GM18502 (cell line): ENCODE results near the gene SYNJ2.

ENCODE experiments used
- ATAC-seq: cut with Tn5 transposase; IDR thresholded peaks from one replicate; pipeline ENCODE4 v1.9.1; 2021; ENCODE audit warnings: mild to moderate bottlenecking; ENCODE audit not compliant: unreplicated experiment, poor library complexity

SYNJ2 gene

GRCh38 chr6:157980288-157981131 is 1.2 kb upstream of the SYNJ2 start:
- peak; percentile 14 for ATAC-seq

DNA sequence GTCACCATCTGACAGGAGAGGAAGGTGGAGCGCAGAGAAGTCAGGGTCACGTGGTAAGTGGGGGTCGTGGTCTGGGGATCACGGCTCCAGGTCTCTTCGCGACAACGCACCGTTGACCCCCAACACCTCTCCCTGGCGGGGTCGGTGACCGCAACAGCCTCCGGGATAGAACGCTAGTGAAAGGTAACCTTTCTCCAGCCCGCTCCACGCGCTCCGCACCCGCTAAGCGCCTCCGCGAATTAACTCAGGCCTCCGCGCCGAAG is 600 bp upstream of the SYNJ2 start:
- peak; percentile 41 for ATAC-seq

- peak; percentile 40 for ATAC-seq
Observed at GRCh38 chr6:157982102-157982562, 469 bp downstream of the SYNJ2 start.

DNA sequence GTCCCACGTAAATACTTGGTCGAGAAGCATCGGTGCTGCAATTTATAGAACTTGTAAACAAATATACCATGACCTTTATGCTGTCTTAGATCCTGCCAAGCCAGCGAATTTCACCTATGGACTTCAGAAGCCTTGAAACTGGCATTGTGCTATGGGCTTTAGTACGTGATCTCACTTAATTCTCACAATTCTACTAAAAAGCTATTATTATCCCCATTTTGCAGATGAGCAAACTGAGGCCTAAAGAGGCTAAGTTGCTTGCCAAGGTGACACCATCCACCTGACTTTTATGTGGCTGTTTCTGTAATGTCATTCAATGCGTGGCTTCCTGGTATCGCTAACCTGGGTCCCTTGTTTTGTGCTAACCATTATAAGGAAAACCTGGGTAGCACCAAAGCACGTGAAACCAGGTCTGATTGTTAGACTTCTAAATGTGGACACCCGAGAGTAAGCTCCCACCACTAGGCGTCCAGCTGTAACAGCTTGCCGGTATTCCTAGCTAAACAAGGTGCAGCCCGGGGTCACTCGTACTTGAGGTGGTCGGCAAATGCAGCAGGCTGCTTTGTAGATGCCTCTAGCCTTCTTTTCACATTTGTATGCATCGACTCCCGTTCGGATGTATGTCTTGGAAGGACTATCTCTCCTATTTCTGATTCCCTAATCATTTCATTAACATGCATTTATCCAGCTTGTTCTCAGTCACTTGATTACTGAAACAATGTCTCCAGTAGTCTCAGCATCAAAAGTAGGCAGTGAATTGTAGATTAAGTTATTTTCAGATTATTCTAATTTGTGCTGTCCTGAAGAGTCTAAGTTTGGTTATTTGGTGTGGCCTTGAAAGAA is 1.1 kb downstream of the SYNJ2 start:
- ATAC-seq = no peak

- ATAC-seq = no peak
Observed at GRCh38 chr6:157983406-157984119, 1.9 kb downstream of the SYNJ2 start.

DNA sequence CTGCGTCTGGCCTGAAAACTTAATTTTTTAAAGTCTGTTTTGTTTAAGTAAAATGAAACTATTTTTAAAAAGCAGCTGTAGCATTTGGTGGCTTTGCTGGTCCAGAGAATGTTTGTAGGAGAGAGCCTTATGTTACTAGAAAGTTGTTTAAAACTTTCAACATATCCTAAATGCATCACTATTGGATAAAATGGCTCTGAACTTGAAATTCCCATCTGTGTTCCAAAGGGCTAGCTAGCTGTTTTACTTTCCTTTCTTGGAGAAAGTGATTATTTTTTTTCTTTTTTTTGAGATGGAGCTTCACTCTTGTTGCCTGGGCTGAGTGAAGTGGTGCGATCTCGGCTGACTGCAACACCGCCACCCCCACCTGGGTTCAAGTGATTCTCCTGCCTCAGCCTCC is 2.5 kb downstream of the SYNJ2 start:
- no peak for ATAC-seq

GRCh38 chr6:157984686-157985225 is 3.1 kb downstream of the SYNJ2 start:
- no peak for ATAC-seq

DNA sequence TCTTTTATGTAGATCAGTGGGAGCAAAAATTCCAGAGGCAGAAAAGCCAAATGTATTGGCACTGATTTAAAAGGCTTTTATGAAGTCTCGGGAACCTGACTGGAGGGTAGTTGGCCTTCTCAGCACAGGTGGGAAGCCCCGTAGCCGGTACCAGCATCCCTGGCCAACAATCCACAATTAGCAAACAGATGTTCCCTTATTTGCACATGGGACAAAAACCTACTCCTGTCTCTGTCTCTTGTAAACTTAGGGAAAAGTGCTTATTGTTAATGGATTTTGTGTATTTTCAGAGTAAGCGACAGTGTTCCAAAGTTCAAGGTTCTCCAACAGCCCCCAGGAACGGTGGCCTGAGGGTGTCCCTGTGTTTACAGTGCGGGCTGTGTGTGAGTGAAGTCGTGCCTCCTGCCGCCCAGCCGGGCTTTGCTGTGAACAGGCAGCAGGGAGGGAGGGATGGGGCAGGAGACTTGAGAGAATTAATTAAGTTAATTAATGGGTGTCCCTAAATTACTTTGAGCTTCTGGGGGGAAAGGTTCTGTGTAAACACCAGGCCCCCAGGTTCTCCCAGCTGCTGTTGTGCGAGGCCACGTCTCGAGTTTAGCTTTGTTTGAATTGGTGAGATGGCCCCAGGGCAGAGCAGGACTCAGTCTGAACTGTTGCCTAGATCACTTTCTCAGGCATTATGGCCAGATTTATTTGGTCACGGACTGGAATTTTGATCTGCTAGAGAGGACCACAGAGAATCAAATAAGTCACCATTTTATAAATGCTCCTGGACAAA is 3.9 kb downstream of the SYNJ2 start:
- ATAC-seq = no peak

DNA sequence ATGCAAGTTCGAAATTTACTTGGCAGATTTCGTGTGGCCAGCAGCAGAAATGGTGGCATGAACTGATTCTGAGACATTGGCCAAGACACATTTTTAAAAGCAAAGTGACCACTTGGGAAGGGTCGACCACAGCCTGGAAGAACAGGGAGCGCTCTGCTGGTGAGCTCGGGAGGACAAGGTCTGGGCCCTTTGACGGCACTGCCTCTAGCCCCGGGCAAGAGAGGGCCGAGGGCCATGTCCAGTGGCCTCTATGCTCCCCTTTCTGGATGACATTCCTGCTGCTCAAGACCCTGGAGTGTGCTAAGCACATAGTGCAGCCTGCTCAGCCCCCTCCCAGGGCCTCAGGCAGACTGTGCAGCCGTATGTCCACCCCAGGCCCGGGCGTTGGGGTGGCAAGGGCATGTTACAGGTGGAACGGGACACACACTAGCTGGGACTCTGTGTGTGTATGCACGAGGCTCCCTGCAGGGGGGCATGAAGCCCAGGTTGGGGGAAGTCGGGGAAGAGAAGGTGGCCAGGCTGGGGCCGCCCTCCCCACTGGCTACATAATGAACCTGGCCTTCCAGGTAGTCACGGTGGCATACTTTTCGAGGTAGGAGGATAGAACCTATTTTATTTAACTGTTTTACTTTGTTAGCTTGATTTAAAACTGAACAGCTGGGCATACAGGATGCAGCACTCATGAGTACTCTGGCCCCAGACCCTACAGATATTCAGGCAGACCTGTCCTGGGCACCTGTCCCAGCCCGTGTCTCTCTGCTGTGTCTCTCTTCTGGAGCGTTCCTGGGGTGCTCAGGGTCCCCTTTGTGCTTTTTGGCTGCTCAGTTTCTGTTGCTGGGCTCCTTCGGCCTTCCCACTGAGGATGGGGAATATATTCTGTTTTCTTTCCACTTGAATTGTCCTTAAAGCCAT is 6.4 kb downstream of the SYNJ2 start:
- ATAC-seq = no peak

DNA sequence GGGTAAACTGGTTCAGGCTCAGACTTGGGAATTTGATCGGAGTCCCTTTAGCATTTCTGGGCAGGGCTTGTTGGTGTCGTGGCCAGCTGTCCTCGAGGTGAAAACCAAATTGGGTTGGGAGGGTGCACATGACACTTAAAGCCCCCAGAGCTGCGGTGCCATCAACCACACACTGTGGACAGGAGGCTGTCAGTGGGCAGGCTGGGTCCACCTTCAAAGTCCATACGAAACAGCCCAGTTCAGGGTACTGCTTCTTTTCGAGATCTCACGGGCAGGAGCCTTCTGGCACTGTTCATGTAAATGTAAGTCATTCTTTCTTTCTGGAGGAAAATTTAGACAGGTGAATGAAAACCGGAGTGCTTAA is 7.0 kb downstream of the SYNJ2 start:
- ATAC-seq = no peak

GRCh38 chr6:157989541-157990289 is 8.1 kb downstream of the SYNJ2 start:
- no peak for ATAC-seq

- peak; percentile 66 for ATAC-seq
Observed at GRCh38 chr6:157990321-157991066, 8.8 kb downstream of the SYNJ2 start.

- no peak for ATAC-seq
Observed at GRCh38 chr6:157991067-157991432, 9.4 kb downstream of the SYNJ2 start.

DNA sequence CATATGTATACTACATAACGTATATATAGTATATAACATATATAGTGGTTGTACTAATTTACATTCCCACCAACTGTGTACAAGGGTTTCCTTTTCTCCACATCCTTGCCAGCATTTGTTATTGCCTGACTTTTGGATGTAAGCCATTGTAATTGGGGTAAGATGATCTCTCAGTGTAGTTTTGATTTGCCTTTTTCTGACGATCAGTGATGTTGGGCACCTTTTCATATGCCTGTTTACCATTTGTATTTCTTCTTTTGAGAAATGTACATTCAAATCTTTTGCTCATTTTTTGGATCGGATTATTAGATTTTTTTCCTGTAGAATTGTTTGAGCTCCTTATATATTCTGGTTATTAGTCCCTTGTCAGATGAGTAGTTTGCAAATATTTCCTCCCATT is 11.4 kb downstream of the SYNJ2 start:
- ATAC-seq = no peak

DNA sequence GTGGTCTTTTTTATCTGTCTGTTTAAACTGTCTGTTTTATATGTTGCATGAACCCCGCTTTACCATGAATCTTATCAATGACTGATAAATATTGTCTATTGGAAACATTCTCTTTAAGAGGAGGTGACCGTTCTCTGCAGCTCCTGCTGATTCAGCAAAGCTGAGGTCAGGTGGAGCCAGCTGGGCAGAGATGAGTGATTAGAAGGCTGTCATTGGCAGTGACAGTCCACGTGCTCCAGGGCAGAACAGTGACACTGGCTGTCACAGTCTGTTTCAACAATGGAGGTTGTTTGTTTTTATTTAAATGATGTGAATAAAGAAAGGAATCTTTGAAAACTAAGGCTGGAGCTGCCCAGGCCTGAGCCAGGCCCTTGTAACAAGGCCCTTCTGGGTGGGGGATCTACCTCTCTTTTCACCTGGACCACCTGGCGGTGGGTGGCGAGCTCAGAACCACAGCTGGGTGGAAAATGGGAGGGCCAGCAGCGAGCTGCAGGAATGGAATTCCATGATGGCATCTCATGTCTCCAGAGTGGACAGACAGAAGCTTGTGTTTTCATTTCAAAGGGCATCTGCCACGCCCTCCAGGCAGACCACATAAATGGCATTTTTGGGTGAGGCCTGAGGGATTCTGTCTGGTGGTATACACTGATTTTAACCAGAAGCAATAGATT is 12.6 kb downstream of the SYNJ2 start:
- ATAC-seq = no peak

DNA sequence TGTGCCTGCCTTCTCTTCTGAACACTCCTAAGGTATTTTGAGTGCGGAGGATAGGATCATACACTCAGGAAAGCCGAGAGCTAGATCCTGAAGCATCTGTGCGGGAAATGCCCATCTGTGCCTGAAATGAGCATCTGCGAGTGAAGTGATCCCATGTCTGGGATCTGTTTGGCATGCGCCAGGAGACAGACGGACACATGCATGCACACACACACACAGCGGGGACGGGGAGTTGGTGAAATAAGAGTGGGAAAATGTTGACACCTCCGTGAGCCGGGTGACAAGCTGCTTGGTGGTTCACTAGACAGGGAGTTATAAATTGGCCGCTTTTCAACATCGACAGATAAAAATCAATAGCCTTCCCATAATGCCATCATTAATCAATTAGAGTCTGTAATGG is 13.8 kb downstream of the SYNJ2 start:
- ATAC-seq = no peak

- no peak for ATAC-seq
Observed at GRCh38 chr6:157996201-157996712, 14.6 kb downstream of the SYNJ2 start.
